IMR-90 (cell line): ENCODE results near the gene CD209.

ENCODE experiments used
- CEBPB ChIP-seq: IDR thresholded peaks from 2 replicates; pipeline ENCODE4 v1.6.1; 2012; ENCODE audit warnings: low read depth, low read length, improper control_type of control experiment
- CHD1 ChIP-seq: IDR thresholded peaks from 2 replicates; pipeline ENCODE4 v1.6.1; 2012; ENCODE audit warnings: low read depth, low read length, improper control_type of control experiment
- FOS ChIP-seq: fragments of 150-350 bp; IDR thresholded peaks from 2 replicates; pipeline ENCODE4 v1.6.1; 2016; ENCODE audit warnings: low read depth, low read length
- MXI1 ChIP-seq: IDR thresholded peaks from 2 replicates; pipeline ENCODE4 v1.6.1; 2012; ENCODE audit warnings: low read depth, mild to moderate bottlenecking, low read length, moderate library complexity, borderline replicate concordance
- POLR2A ChIP-seq: IDR thresholded peaks from 2 replicates; pipeline ENCODE4 v1.6.1; 2012; ENCODE audit warnings: mild to moderate bottlenecking, low read depth, low read length
- RAD21 ChIP-seq: IDR thresholded peaks from 2 replicates; pipeline ENCODE4 v1.6.1; 2012; ENCODE audit warnings: low read length, improper control_type of control experiment
- RCOR1 ChIP-seq: IDR thresholded peaks from 2 replicates; pipeline ENCODE4 v1.6.1; 2012; ENCODE audit warnings: mild to moderate bottlenecking, low read length, improper control_type of control experiment; ENCODE audit not compliant: insufficient replicate concordance
- SMC3 ChIP-seq: fragments of 150-350 bp; IDR thresholded peaks from 2 replicates; pipeline ENCODE4 v1.6.1; 2016; ENCODE audit warnings: low read depth, mild to moderate bottlenecking, antibody characterized with exemption, low read length, moderate library complexity
- TF ChIP-seq, protein P1 (sequence below): conservative IDR thresholded peaks from 2 replicates; pipeline ENCODE4 v1.5.1; 2012; ENCODE audit warnings: mild to moderate bottlenecking, low read depth, low read length, improper control_type of control experiment

GRCh38 chr19:7778081-7778480, 30.7 kb upstream of the CD209 start:
- TF ChIP-seq CEBPB (no peak), FOS (no peak), MXI1 (no peak), SMC3 (no peak), RCOR1 (no peak), RAD21 (no peak), POLR2A (no peak), CHD1 (no peak)
- TF ChIP-seq, protein P1, sequence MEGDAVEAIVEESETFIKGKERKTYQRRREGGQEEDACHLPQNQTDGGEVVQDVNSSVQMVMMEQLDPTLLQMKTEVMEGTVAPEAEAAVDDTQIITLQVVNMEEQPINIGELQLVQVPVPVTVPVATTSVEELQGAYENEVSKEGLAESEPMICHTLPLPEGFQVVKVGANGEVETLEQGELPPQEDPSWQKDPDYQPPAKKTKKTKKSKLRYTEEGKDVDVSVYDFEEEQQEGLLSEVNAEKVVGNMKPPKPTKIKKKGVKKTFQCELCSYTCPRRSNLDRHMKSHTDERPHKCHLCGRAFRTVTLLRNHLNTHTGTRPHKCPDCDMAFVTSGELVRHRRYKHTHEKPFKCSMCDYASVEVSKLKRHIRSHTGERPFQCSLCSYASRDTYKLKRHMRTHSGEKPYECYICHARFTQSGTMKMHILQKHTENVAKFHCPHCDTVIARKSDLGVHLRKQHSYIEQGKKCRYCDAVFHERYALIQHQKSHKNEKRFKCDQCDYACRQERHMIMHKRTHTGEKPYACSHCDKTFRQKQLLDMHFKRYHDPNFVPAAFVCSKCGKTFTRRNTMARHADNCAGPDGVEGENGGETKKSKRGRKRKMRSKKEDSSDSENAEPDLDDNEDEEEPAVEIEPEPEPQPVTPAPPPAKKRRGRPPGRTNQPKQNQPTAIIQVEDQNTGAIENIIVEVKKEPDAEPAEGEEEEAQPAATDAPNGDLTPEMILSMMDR: no peak
